OCI-M2 (cell line): Measurements from ENCODE around the gene CCNY.

Experiments
- DNase-seq: peaks from one replicate; lab custom pipeline; 2025; ENCODE audit not compliant: unreplicated experiment; lab: John Stamatoyannopoulos, UW

CCNY gene

DNA sequence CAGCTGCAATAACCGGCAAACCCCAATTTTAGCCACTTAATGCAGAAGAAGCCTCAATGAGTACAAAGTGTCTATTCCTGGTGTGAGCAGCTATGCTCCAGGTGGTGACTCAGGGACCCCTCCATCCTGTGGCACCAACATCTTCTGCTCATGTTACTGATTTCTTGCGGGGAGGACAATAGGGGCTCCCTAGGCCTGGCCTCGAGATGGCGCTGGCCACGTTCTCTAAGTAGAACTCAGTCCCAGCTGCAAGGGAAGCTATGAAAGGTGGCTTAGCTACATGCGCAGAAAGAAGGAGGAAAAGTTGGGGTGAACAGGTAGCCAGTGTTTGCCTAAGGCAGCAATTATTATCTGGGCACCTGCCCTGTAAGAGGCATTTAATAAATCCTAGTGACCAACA lies 275.4 kb downstream of the CCNY start:
- no peak for DNase-seq

- no peak for DNase-seq
These were observed 276.2 kb downstream of the CCNY start for GRCh38 chr10:35612385-35613106.

GRCh38 chr10:35613107-35613440 lies 276.8 kb downstream of the CCNY start:
- DNase-seq: no peak

DNA sequence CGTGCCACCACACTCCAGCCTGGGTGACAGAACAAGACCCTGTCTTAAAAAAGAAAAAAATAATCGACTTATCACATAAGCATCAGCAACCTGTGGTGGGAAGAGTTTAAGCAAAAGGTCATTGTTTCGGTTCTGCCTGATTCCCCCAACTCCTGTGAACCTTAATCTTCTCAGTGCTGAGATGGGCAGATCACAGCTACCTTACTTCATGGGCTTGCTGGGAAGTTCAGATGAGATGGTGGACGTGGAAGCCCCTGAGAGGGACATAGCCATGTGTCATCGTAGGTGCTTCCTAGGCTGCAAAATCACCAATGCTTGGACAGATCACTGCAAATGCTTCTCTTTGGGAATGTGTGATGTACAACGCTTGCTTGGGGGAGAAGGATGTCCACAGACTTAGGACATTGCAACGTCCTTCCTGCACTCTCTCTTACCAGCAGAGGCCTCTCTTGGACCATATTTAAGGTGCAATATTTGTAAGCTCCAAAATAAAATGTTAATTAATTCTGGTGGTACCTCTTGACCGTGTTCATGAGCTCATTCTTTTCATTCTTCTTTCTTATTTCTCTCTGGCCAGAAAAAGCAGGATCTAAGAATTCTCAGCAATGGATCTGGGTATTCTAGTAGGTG lies 277.4 kb downstream of the CCNY start:
- no peak for DNase-seq

DNA sequence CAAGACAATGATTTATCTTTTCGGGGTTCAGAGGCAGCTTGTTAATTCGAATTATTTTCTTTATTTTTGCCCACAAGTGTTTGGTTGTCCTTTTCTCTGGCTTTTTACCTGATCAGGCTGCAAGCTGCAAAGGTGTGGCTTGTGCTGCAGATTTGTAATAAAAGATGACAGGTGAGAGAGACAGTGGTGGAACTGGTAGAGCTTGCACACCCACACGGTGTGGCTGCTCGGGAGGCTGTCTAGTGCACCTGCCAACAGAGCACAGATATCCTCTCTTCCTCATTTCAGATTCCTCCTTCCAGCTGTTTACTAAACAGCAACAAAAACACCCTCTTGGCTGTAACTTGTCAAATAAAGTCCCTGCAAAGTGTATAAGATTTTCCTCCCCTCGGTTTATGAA lies 278.0 kb downstream of the CCNY start:
- no peak for DNase-seq
